ENCODE results near the gene KCNAB1.
"Not testable (repeated sequence)": the region's sequence is repeated elsewhere in the genome, so short reads cannot be mapped to it uniquely, and the experiment has no call there.

The KCNAB1 gene

GRCh38 chr3:156216216-156216615 is 95.8 kb downstream of the KCNAB1 start:
- in situ Hi-C loops (cut with HindIII; ENCODE audit: low sequenced_read_pairs) = no loop called here

DNA sequence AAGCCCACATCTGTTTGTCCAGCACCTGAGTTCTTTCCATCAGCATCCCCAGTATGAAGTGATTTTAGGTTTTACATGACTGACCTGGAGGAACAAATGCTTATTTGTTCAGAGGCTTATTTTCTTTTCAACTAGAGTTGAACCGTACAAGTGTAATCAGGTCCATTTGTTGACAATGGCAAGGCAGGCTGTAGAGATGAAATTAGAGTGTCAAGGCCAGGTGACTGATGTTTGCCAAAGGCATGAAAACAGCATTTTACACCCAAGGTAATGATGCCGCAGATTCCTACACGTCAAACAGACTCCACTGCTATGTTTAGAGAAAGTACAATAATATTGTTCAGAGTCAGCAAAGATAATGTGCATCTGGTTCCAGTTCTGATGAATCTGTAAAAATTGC is 96.5 kb downstream of the KCNAB1 start:
- in situ Hi-C loops (cut with HindIII; ENCODE audit: low sequenced_read_pairs) = no loop called here

DNA sequence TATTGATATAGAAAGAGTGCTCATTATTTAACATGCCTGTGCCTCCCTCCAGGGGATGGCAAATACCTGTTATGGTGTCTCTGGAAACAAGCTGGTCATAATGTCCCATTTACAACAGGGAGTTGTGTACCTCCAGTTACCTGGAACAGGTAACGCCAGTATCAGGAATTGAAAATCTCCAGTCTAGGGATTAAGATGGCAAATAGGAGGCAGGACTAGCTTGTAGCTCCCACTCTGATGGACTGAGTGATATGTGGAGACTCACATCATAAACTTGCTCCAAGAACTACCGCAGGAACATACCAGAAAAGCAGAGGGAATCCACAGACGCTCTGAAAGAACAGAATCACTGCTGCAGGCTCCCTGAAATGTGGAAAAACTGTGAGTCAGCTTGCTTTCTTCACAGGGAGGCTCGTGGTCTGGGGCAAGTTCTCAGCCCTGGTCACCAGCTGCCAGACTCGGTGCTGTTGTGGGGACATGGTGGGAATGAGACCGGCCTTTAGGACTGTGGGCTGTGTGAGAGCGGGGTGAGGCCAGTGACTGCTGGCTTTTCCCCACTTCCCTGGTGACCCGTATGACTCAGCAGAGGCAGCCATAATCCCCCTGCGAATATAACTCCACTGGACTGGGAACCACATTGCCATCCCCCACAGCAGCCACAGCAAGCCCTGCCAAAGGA is 97.4 kb downstream of the KCNAB1 start:
- in situ Hi-C loops (cut with HindIII; ENCODE audit: low sequenced_read_pairs) = no loop called here

DNA sequence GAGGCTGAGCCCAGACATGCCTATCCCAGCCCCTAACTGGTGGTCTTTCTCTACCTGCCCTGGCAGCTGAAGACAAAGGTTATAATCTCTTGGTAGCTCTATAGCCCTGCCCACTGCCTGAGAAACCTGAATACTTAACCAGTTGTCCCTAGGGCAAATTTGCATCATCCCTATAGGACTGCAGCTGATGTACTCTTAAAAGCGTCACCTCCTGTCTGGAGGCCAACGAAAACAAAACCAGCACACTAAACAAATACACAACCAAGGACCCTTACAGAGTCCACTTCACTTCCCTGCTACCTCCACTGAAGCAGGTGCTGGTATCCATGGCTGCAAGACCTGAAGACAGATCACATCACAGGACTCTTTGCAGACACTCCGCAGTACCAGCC is 98.0 kb downstream of the KCNAB1 start:
- in situ Hi-C loops (cut with HindIII; ENCODE audit: low sequenced_read_pairs) = no loop called here

DNA sequence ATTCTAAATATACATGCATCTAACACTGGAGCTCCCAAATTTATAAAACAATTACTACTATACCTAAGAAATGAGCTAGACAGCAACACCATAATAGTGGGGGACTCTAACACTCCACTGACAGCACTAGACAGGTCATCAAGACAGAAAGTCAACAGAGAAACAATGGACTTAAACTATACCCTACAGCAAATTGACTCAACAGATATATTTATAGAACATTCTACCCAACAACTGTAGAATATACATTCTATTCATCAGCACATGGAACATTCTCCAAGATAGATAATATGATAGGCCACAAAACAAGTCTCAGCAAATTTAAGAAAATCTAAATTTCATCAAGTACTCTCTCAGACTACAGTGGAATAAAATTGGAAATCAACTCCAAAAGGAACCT is 102.0 kb downstream of the KCNAB1 start:
- in situ Hi-C loops (cut with HindIII; ENCODE audit: low sequenced_read_pairs) = not testable (repeated sequence)

GRCh38 chr3:156224046-156224445 is 103.7 kb downstream of the KCNAB1 start:
- in situ Hi-C loops (cut with HindIII; ENCODE audit: low sequenced_read_pairs) = not testable (repeated sequence)

DNA sequence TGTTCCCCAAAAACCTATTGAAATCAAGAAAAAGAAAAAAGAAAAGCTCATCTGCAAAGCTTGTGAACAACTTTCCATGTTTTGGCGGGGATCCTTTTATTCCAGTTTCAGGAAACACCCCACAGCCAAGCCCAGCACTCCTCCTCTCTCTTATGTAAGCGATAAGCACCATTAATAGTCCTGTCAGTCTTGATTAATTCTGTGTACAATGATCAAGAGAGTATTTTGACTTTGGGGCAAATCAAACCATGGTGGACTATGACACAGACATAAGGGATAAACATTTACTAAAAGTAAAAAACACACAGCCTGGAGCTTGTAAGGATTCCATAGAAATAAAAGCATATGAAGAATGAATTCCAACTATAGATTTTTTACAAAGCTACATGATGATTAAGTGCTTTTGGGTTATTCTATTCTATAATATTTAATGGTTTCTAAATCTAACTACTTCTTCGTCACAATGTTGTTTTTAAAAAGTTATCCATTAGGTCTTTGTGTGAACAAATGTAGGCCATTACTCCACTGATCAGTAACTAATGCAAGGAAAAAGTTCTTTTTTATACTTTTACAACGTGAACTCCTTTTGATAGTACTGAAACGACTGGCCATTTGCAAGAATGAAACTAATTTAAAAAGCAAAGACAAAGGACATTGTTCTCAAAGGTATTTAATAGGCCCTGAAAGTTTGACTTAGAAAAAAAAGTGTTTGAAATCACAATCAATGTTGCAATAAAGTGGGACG is 106.5 kb downstream of the KCNAB1 start:
- in situ Hi-C loops (cut with HindIII; ENCODE audit: low sequenced_read_pairs) = no loop called here

DNA sequence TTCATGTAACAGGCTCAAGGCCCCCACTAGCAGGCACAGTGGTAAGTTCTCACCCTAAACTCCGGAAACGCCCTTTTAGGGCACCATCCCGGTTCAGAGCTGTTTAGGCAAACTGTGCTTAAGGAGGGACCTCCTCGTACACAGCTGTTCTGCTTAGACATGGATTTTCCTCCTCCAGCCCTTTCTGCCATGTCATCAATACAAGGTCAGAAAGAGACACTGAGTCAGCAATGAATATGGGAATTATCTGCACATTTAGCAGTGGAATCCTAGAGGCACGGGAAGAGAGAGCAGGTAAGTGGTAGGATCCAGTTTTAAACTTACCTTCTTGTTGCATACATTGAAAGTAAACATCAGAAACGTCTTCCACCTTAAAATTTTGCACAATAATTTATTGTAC is 107.3 kb downstream of the KCNAB1 start:
- in situ Hi-C loops (cut with HindIII; ENCODE audit: low sequenced_read_pairs) = no loop called here

- in situ Hi-C loops (cut with HindIII; ENCODE audit: low sequenced_read_pairs) = no loop called here
Measured at GRCh38 chr3:156230278-156230900, 110.0 kb downstream of the KCNAB1 start.

GRCh38 chr3:156231221-156231620 is 110.8 kb downstream of the KCNAB1 start:
- in situ Hi-C loops (cut with HindIII; ENCODE audit: low sequenced_read_pairs) = not testable (repeated sequence)

DNA sequence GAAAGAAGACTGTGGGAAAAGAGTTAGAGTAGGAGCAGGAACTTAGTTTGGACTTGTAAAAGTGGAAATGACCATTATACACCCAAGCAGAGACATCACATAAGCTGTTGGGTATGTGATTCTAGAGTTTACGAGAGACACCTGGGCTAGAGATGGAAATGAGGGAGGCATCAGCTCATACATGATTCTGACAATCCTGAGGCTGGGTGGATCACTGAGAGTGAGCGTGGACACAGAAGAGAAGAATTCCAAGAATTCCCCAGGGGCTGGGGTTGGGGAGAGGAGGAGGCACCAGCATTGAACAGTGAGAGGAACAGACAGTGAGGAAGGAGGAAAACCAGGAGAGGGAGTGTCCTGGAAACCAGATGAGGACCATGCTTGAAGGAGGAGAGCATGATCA is 113.5 kb downstream of the KCNAB1 start:
- in situ Hi-C loops (cut with HindIII; ENCODE audit: low sequenced_read_pairs) = no loop called here

DNA sequence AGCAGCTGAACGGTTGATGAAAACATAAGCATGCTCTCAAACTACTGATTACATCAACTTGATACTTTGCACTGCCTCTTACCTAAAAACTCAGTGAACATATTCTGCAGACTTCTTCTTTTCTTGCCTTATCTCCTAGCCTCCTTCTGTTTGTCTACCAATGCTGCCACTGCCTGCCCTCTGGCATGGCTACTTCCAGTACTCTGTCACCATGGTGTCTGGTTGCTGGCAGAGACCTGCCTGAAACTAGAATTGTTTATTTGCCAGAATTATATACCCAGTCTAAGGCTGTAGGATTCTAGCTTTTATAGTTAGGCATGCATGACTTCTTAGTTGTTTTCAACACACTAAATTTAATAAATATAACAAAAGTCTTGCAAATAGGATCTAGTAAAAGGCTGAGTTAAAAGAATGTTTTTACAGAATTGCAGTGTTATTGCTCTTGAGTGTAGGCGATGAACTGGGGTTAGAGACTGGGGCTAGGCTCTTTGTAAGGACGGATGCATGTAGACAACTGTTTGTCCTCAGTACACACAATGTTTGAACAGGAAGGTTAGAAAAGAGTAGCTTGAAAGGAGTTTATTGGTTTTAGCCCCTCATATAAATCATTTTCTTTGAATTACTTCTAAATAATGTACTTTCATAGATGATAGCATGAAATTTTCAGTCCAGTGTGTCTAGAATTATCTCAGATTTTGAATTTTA is 116.3 kb downstream of the KCNAB1 start:
- in situ Hi-C loops (cut with HindIII; ENCODE audit: low sequenced_read_pairs) = no loop called here

- in situ Hi-C loops (cut with HindIII; ENCODE audit: low sequenced_read_pairs) = no loop called here
Measured at GRCh38 chr3:156240642-156241041, 120.3 kb downstream of the KCNAB1 start.

DNA sequence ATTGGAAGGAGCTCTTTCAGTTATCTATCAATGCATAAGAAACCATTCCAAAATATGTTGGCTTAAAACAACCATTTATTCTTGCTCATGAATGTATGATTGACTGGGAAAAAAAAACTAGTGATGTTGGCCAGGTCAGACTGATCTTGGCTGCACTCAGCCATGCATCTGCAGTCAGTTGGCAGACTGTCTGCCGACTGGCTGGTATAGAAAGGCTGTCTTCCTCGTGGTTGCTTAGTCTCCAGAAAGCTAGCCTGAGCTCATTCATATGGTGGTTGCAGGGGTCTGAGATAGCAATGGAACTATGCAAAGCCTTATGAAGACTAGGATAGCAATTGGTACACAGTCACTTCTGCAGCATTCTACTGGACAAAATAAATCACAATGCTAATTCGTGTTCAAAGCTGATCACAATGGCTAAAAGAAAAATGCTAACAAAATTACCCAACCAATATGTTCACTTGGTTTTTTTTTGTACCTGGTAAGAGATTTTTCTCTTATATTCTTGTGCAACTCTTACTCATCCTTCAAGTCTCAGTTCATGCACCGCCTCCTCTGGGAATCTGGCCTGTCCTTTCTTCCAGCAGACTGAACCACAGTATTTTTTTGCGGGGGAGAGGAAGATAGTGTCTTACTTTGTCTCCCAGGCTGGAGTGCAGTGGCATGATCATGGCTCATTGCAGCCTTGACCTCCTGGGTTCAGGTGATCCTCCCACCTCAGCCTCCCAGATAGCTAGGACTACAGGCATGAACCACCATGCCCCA is 126.8 kb downstream of the KCNAB1 start:
- in situ Hi-C loops (cut with HindIII; ENCODE audit: low sequenced_read_pairs) = no loop called here

- in situ Hi-C loops (cut with HindIII; ENCODE audit: low sequenced_read_pairs) = no loop called here
Measured at GRCh38 chr3:156250550-156250949, 130.2 kb downstream of the KCNAB1 start.

GRCh38 chr3:156251424-156251823 is 131.0 kb downstream of the KCNAB1 start:
- in situ Hi-C loops (cut with HindIII; ENCODE audit: low sequenced_read_pairs) = no loop called here

DNA sequence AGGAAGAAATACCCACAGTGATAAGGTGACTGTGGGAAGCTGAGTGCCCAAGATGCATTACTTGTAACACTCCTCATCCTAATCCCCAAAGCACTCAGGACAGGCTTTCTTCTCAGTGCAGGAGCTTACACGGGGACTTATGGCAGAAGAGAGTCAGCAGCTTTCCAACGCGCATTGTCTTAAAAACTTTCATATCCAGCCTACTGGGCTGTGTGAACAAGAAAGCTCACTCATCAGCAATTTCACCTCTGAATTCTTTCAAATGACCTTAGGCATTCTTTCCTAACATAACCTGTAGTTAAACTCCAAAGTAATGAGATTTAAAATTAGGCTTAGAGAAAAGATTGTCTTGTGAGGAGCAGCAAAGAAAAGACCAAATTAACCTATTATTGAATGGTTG is 132.3 kb downstream of the KCNAB1 start:
- in situ Hi-C loops (cut with HindIII; ENCODE audit: low sequenced_read_pairs) = no loop called here

DNA sequence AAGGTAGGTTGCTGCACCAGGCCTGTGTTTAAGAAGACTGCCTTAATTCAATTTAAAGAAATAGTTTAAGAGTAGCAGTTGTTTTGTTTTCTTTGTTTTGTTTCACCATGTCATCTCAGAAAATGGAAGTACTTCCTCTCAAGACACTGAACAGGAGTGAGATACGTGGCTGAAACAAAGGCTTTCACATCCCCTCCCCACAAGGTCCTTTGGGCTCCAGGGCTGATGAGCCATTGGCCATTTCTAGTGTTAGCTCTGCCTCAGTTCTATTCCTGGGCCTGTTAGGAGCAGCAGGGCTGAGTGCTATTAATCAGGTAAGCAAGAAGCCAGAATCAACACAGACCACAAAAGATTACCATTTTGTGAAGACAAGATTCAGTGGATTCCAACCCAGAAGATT is 132.8 kb downstream of the KCNAB1 start:
- in situ Hi-C loops (cut with HindIII; ENCODE audit: low sequenced_read_pairs) = no loop called here

GRCh38 chr3:156256256-156256655 is 135.9 kb downstream of the KCNAB1 start:
- in situ Hi-C loops (cut with HindIII; ENCODE audit: low sequenced_read_pairs) = no loop called here

DNA sequence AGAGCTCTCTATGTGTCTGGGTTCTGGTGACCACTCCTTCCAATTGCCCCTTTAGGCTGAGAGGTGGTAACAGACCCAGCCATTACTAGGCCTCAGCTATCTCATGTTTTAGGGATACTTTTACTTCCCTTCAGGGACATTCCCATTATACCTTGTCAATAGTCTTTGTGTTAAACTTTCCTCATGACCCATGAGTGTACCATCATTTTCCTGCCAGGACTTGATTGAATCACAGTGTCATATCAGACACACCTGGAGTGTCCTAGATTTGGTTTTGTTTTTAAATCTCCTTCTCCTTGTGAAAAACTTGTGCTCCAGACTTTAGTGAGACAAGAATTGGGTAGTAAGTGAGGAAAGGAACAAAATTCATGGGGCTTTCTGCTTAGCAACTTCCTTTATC is 136.6 kb downstream of the KCNAB1 start:
- in situ Hi-C loops (cut with HindIII; ENCODE audit: low sequenced_read_pairs) = no loop called here

DNA sequence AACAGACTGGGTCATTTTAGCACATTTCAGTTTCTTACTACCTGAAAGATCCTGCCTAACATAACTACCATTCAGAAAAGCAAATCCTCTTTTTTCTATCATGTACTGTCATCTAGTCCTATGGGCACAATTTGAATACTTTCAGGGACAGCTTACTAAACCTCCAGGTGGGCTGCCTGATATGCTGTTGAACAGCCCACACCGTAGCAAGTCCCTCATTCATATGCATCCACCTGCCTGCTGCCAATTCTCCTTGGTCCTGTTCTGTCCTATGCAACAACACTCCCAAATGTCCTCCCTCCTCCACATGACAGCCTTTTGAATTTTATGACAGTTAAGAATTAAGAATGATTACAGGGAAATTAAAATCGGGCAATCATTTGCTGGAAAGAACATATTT is 137.9 kb downstream of the KCNAB1 start:
- in situ Hi-C loops (cut with HindIII; ENCODE audit: low sequenced_read_pairs) = no loop called here
